Measurements from ENCODE around the gene ID3. TPM values are rescaled to one million over a fixed set of nuclear protein-coding genes. Genes with fewer than 3 reads are reported as not detected.

The ID3 gene
- total and polyA plus RNA-seq, 9 of the 15 experiments (the other 6 are each of a cell fraction or from before 2014, with no cell fraction given) = 6.8 to 59.8 (median 23.5) TPM

GRCh38 chr1:23528250-23528978, 30.9 kb downstream of the ID3 start (continued):
- peak; percentile 41; the same call in 1 of the 2 replicates for TF ChIP-seq ZBTB2 (IDR thresholded peaks at IDR 0.05)
- no peak for TF ChIP-seq ZNF143 (CRISPR knock-in tag; IDR thresholded peaks at IDR 0.05)
- TF ChIP-seq SLC30A9 (CRISPR knock-in tag; IDR thresholded peaks at IDR 0.05) = no peak
- no peak for TF ChIP-seq ZNF217 (CRISPR knock-in tag; IDR thresholded peaks at IDR 0.05)
- TF ChIP-seq MAZ (CRISPR knock-in tag; conservative IDR thresholded peaks at IDR 0.05 in 1 of 2, IDR thresholded peaks at IDR 0.05 in 1 of 2) = peak in 1 of 2 experiments; percentile 32; a peak in 1 of 4 replicates
- 0 out of 2 replicates have a peak, but pooled peaks have one; percentile 48 for TF ChIP-seq RUNX1 (IDR thresholded peaks at IDR 0.05; ENCODE audit: low read depth)
- no peak for TF ChIP-seq KAT7 (CRISPR knock-in tag; IDR thresholded peaks at IDR 0.05; ENCODE audit: borderline replicate concordance)
- no peak for TF ChIP-seq MECOM (CRISPR knock-in tag; IDR thresholded peaks at IDR 0.05)
- no peak for TF ChIP-seq ZBTB7A (IDR thresholded peaks at IDR 0.05; ENCODE audit: borderline replicate concordance, control insufficient read depth, low read depth, low read length)
- no peak for TF ChIP-seq NFRKB (IDR thresholded peaks at IDR 0.05; ENCODE audit: low read depth)
- no peak for TF ChIP-seq NR1H2 (CRISPR knock-in tag; IDR thresholded peaks at IDR 0.05)
- peak; percentile 18; the same call in 1 of the 2 replicates for TF ChIP-seq ZNF79 (CRISPR knock-in tag; IDR thresholded peaks at IDR 0.05; ENCODE audit: low read depth)
- no peak for TF ChIP-seq GATAD2B (IDR thresholded peaks at IDR 0.05; ENCODE audit: borderline replicate concordance)
- peak; percentile 92 for TF ChIP-seq MYNN (IDR thresholded peaks at IDR 0.05)
- no peak for TF ChIP-seq MYNN (CRISPR knock-in tag; IDR thresholded peaks at IDR 0.05)
- TF ChIP-seq ZKSCAN1 (IDR thresholded peaks at IDR 0.05; ENCODE audit: low read depth, low read length) = no peak
- peak; percentile 38; the same call in 1 of the 2 replicates for TF ChIP-seq ATF7 (IDR thresholded peaks at IDR 0.05)
- TF ChIP-seq HEY1 (CRISPR knock-in tag; IDR thresholded peaks at IDR 0.05; ENCODE audit: borderline replicate concordance) = no peak
- TF ChIP-seq MXI1 (IDR thresholded peaks at IDR 0.05; ENCODE audit: low read depth, low read length) = peak; percentile 60; the same call in 1 of the 2 replicates
- no peak for TF ChIP-seq BCLAF1 (IDR thresholded peaks at IDR 0.05; ENCODE audit: borderline replicate concordance in 1 of 2, control insufficient read depth in 1 of 2, low read depth in 2 of 2, low read length in 1 of 2)
- peak; percentile 85 for TF ChIP-seq PKNOX1 (IDR thresholded peaks at IDR 0.05)
- no peak for TF ChIP-seq LEF1 (IDR thresholded peaks at IDR 0.05)
